ENCODE measurements around the gene OR2H1. TPM values are rescaled to one million over a fixed set of nuclear protein-coding genes. Genes with fewer than 3 reads are reported as not detected.

OR2H1 gene
- total and polyA plus RNA-seq, 9 of the 15 experiments (the other 6 are each of a cell fraction or from before 2014, with no cell fraction given), result not detected

GRCh38 chr6:29483735-29484134, 26.8 kb downstream of the OR2H1 start:
- no TSS peak for BruUV-seq (replicated peaks)
- H3K79me2 ChIP-seq (ENCODE audit: control insufficient read depth, insufficient read depth, low read length), result no peaks in the 10 kb centered on the region
- CTCF ChIA-PET (ENCODE audit: low intra/inter-chr PET ratio), result no interaction called here

GRCh38 chr6:29486577-29486976, 29.6 kb downstream of the OR2H1 start:
- Histone ChIP-seq H3K79me2 (ENCODE audit: control insufficient read depth, insufficient read depth, low read length) (no peaks in the 10 kb centered on the region), H2AFZ (ENCODE audit: low read depth, low read length) (no peak overlapping the region), H3K9me1 (ENCODE audit: control insufficient read depth, insufficient read depth, low read length) (no peaks in the 10 kb centered on the region), H3K27ac (ENCODE audit: extremely low read depth, low read depth, low read length) (no peak overlapping the region), H3K9me3 (replicated peaks; ENCODE audit: control insufficient read depth, insufficient read depth, low read depth, low read length) (no peaks in the 10 kb centered on the region), H3K27me3 (ENCODE audit: control insufficient read depth in 2 of 2, insufficient read depth in 2 of 2, low read length in 2 of 2) (no peaks in the 10 kb centered on the region), H4K20me1 (replicated peaks; ENCODE audit: control insufficient read depth, insufficient read depth, low read length) (no peaks in the 10 kb centered on the region), H3K4me2 (ENCODE audit: insufficient read depth, low read length) (no peak overlapping the region), H3K4me3 (no peak overlapping the region), H3K36me3 (ENCODE audit: control insufficient read depth, insufficient read depth, low read length) (no peaks in the 10 kb centered on the region), H3K4me1 (replicated peaks in 1 of 2; ENCODE audit: control insufficient read depth in 2 of 2, insufficient read depth in 2 of 2, low read length in 2 of 2) (peaks cover 8 to 37% of the 10 kb centered on the region in 2 experiments; a peak in 4 of 5 replicates), H3K9ac (ENCODE audit: insufficient read depth in 1 of 2, low read depth in 2 of 2, low read length in 2 of 2) (no peak overlapping the region)
- no TSS peak for BruUV-seq (replicated peaks)
- POLR2A ChIA-PET, result interaction anchor here (0.8 to 2.4 kb wide), 2 partner anchors 9 to 38 kb away, joined by 3 to 6 read pairs; no protein-coding TSS in a partner anchor
- in situ Hi-C loops (cut with MboI), result no loop called here
- ATAC-seq (no peak), DNase-seq (ENCODE audit: extremely low read depth in 1 of 4, low spot score in 3 of 4) (peak in 1 of 4 experiments; percentile 14), FAIRE-seq (no peak)
- CTCF ChIA-PET (ENCODE audit: low intra/inter-chr PET ratio), result interaction anchor here (0.6 kb wide), 1 partner anchor 1883 kb away, joined by 3 read pairs; no protein-coding TSS in a partner anchor
- 0% methylated on average over 4 of the region's 4 CpGs for WGBS (ENCODE audit: insufficient coverage, low coverage, missing lambda C conversion rate)
- 0 out of 2 replicates have a peak, but pooled peaks have one; percentile 13 for TF ChIP-seq PATZ1 (CRISPR knock-in tag; IDR thresholded peaks at IDR 0.05; ENCODE audit: borderline replicate concordance)
- TF ChIP-seq BRD9 (IDR thresholded peaks at IDR 0.05; ENCODE audit: low read depth, partially characterized antibody), result no peak
- TF ChIP-seq TBP (optimal IDR thresholded peaks at IDR 0.05; ENCODE audit: low read depth, low read length), result peak; percentile 56
- peak; percentile 39; the same call in 1 of the 2 replicates for TF ChIP-seq ZNF75A (CRISPR knock-in tag; IDR thresholded peaks at IDR 0.05)
- TF ChIP-seq VEZF1 (CRISPR knock-in tag; IDR thresholded peaks at IDR 0.05), result peak; percentile 36; the same call in 1 of the 2 replicates
- intact Hi-C loops (cut with micrococcal nuclease), result no loop called here

More at GRCh38 chr6:29483735-29484134, 26.8 kb downstream of the OR2H1 start:
- ATAC-seq (no peak), DNase-seq (ENCODE audit: extremely low read depth in 1 of 4, low spot score in 3 of 4) (no peak), FAIRE-seq (no peak)
- intact Hi-C loops (cut with micrococcal nuclease), result no loop called here
- POLR2A ChIA-PET, result interaction anchor here (0.6 kb wide), 1 partner anchor 614 kb away, joined by 3 read pairs; no protein-coding TSS in a partner anchor
- Histone ChIP-seq H3K9me1 (ENCODE audit: control insufficient read depth, insufficient read depth, low read length) (no peaks in the 10 kb centered on the region), H3K9me3 (replicated peaks; ENCODE audit: control insufficient read depth, insufficient read depth, low read depth, low read length) (no peaks in the 10 kb centered on the region), H3K9ac (ENCODE audit: insufficient read depth in 1 of 2, low read depth in 2 of 2, low read length in 2 of 2) (no peak overlapping the region), H4K20me1 (replicated peaks; ENCODE audit: control insufficient read depth, insufficient read depth, low read length) (no peaks in the 10 kb centered on the region), H3K4me3 (no peak overlapping the region), H3K27me3 (ENCODE audit: control insufficient read depth in 2 of 2, insufficient read depth in 2 of 2, low read length in 2 of 2) (no peaks in the 10 kb centered on the region), H3K27ac (ENCODE audit: extremely low read depth, low read depth, low read length) (no peak overlapping the region), H3K4me1 (replicated peaks in 1 of 2; ENCODE audit: control insufficient read depth in 2 of 2, insufficient read depth in 2 of 2, low read length in 2 of 2) (peaks cover 8 to 11% of the 10 kb centered on the region in 2 experiments; a peak in 4 of 5 replicates), H3K36me3 (ENCODE audit: control insufficient read depth, insufficient read depth, low read length) (no peaks in the 10 kb centered on the region), H3K4me2 (ENCODE audit: insufficient read depth, low read length) (no peak overlapping the region), H2AFZ (ENCODE audit: low read depth, low read length) (no peak overlapping the region)
- 0% methylated on average over 1 of the region's 1 CpG for WGBS (ENCODE audit: insufficient coverage, low coverage, missing lambda C conversion rate)
- no peak for TF ChIP-seq MYBL2 (IDR thresholded peaks at IDR 0.05; ENCODE audit: low read depth)
- TF ChIP-seq MYBL2 (CRISPR knock-in tag; IDR thresholded peaks at IDR 0.05; ENCODE audit: borderline replicate concordance), result no peak
- no peak for TF ChIP-seq HMG20A (CRISPR knock-in tag; conservative IDR thresholded peaks at IDR 0.05)
- no peak for TF ChIP-seq ZNF217 (CRISPR knock-in tag; IDR thresholded peaks at IDR 0.05)
- in situ Hi-C loops (cut with MboI), result no loop called here
